GM13977 (cell line): Measurements from ENCODE around the gene FBXO9.

Experiments
- DNase-seq: peaks from one replicate; pipeline ENCODE4 v3.0.0; 2012; ENCODE audit warnings: low spot score
- in situ Hi-C: fragments of 300-500 bp; cut with MboI; formaldehyde crosslinking; loops from one replicate; pipeline ENCODE4 v1.12.0; 2022; ENCODE audit warnings: low sequenced_read_pairs, low pct_unique_long_range_greater_than_20kb, mixed read lengths, inconsistent platforms; ENCODE audit not compliant: unreplicated experiment
- TF ChIP-seq, protein P1 (sequence below): IDR thresholded peaks from 2 replicates; pipeline ENCODE4 v1.5.1; 2012; ENCODE audit warnings: mild to moderate bottlenecking, control low read depth; ENCODE audit not compliant: insufficient read depth; ENCODE audit errors: extremely low read depth, missing control alignments

FBXO9 gene

DNA sequence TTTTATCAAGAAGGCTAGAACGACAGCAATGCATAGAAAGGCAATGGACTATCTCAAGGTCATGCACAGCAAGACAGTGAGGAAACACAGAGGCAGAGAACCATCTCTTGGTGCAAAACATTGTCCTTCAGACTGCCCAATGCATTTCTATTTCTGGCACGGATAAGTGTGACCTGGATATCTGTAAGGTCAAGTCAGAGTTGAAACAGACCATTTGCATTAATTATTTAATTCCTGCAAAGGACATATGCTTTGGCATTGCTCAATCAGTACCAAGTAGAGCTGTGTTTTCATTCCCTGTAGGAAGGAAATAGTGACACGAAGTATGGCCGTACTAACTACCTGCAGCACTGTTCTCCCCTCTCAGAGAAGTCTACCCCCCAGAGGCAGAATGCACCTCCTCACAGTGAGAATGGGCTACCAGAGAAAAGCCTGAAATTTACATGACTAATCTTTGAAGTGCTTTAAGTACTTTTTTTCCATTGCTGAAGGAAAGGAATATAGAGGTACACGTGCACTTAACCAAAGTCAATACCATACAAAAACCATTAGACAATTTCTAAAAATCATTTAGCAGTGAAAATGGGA is 38.0 kb upstream of the FBXO9 start:
- in situ Hi-C loops, result no loop called here
- TF ChIP-seq, protein P1, sequence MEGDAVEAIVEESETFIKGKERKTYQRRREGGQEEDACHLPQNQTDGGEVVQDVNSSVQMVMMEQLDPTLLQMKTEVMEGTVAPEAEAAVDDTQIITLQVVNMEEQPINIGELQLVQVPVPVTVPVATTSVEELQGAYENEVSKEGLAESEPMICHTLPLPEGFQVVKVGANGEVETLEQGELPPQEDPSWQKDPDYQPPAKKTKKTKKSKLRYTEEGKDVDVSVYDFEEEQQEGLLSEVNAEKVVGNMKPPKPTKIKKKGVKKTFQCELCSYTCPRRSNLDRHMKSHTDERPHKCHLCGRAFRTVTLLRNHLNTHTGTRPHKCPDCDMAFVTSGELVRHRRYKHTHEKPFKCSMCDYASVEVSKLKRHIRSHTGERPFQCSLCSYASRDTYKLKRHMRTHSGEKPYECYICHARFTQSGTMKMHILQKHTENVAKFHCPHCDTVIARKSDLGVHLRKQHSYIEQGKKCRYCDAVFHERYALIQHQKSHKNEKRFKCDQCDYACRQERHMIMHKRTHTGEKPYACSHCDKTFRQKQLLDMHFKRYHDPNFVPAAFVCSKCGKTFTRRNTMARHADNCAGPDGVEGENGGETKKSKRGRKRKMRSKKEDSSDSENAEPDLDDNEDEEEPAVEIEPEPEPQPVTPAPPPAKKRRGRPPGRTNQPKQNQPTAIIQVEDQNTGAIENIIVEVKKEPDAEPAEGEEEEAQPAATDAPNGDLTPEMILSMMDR, result no peak
- DNase-seq, result no peak

DNA sequence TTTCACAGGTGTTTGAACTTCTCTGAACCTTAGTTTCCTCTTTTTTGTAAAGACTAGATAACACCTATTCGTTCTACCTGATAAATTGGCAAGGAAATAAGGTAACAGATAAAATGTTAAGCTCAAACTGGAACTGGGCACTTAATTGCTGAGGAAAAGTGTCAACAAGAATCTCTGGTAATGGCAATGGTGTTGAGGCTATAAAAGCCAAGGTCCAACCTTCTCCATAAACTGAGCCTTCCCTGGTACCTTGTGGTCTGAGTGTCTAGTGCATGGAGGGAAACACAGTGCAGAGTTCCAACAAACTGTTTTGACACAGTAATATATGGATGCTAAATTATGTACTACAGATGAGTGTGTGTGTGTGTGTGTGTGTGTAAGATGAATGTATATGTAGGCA is 36.7 kb upstream of the FBXO9 start:
- DNase-seq, result no peak
- TF ChIP-seq, protein P1, result no peak
- in situ Hi-C loops, result no loop called here

DNA sequence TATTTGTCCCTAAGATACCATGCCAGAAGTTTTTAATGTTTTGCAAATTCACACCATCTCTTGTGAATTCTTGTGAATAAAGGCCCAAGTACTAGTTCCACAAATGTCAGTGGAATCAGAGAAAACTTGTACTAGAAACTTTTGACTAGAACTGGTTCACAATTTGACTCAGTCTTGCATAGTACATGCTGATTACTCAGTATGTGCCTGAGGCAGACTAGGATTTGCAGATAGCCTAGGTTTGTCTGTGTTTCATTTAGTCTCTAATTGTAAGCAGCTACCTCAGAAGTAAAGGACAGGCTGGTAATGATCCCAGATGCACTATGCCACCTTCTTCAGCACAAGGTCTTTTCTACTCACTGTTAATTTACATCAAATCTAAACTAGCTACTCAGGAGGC is 35.9 kb upstream of the FBXO9 start:
- in situ Hi-C loops, result no loop called here
- no peak for DNase-seq
- TF ChIP-seq, protein P1, result no peak

DNA sequence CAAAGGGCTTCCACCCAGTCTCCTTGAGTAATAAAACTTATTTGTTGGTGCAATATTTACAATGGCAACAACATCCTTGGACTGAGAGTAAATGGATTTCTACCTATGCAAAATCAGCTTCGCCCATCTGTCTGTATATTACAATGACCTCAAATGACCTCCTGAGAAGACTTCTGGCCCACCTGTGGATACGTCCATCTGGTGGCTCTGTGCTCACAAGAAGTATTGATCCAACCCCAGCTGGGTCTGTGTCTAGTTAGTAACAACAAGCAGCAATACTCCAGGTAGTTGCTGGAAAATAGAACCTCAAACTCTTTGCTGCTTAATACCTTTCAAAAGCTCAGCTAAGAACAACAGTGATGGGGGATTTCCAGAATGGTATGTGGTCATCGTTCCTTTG is 35.4 kb upstream of the FBXO9 start:
- TF ChIP-seq, protein P1, result no peak
- DNase-seq, result no peak
- in situ Hi-C loops, result no loop called here

DNA sequence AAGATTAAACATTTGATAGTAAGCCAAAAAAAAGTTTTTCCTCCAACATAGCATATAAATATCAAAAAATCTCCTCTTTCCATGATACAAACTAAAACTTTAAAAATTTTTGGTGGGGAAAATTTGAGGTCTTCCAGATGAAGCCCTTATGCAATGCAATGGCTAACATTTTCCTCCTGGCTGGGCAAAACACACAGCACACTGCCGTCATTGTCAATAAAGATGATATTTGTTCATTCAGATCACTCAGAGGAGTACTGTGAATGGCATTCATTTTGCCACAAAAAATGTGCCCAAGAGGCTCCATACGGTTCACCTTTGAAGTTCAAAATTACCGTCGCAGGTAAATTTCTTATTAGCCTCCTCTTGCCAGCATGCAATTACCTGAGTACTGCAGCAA is 33.9 kb upstream of the FBXO9 start:
- no peak for DNase-seq
- TF ChIP-seq, protein P1, result no peak
- in situ Hi-C loops, result no loop called here

DNA sequence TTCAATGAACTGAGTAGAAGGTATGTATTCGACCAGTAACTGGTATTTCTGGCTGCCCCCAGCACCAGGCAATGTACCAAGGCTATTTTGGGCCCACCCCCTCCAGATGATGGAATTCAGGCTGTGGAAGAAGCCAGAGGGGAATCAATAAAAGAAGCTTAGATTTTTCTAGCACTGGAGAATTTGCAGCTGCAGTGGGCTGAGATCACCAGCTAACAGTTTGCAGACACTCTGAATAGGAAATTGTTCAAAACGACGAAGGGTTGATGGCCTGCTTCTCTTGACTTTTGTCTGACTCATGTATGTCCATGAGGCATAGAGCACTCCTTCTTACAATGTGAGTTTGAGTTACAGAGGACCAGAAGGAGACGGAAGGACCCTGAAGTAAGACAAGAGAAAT is 32.4 kb upstream of the FBXO9 start:
- TF ChIP-seq, protein P1, result no peak
- in situ Hi-C loops, result no loop called here
- DNase-seq, result no peak

DNA sequence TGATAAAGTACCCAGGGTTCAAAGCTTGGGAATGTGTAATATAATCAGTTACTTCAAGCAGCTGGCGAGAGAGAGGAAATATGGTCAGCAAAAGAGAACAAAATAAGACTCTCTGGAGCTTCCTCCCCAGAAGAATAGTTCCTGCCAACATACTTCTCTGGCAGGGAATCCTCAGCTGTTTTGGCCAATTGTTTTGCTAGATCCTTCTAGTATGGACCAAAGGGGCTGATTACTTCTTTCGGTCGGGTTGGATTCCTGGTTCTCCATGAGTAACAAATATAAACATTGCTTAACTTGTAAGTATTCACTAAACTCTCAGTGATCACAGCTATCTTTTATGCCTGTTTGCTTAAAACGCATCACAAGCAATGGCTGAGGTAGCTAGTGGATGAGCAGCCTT is 31.4 kb upstream of the FBXO9 start:
- DNase-seq, result no peak
- in situ Hi-C loops, result no loop called here

More for the DNA sequence above, 31.4 kb upstream of the FBXO9 start:
- TF ChIP-seq, protein P1, result no peak
